Gastroesophageal sphincter (tissue), 4 donors: ENCODE data around the gene RPTOR. TPM values are rescaled to one million over a fixed set of nuclear protein-coding genes. Genes with fewer than 3 reads are reported as not detected.

Source experiments
- ATAC-seq: fragments of 150-250 bp; one replicate; pipeline ENCODE4 v1.9.1; 2016; ENCODE audit warnings: mild to moderate bottlenecking, moderate library complexity
- H3K27ac ChIP-seq, 4 donors: fragments of 200-600 bp; sonication (generic) in 3 of 4; 1 replicate in 3 of 4; 2 replicates in 1 of 4; pipeline ENCODE4 v1.5.1; 2016 to 2019
- H3K27me3 ChIP-seq: fragments of 200-600 bp; sonication (generic); one replicate; pipeline ENCODE4 v1.5.1; 2019
- H3K36me3 ChIP-seq, 2 donors: fragments of 200-600 bp; sonication (generic); one replicate each; pipeline ENCODE4 v1.5.1; 2019; ENCODE audit warnings: control low read depth in 1 of 2
- H3K4me1 ChIP-seq, 3 donors: fragments of 200-600 bp; sonication (generic); 1 replicate in 2 of 3; 2 replicates in 1 of 3; pipeline ENCODE4 v1.5.1; 2016 to 2019; ENCODE audit warnings: control low read depth in 2 of 3
- H3K4me3 ChIP-seq, 2 donors: fragments of 200-600 bp; sonication (generic); one replicate each; pipeline ENCODE4 v1.5.1; 2019; ENCODE audit warnings: mild to moderate bottlenecking in 1 of 2, moderate library complexity in 1 of 2
- H3K9me3 ChIP-seq, 3 donors: fragments of 200-600 bp; sonication (generic); one replicate each; pipeline ENCODE4 v1.5.1; 2017 to 2019; ENCODE audit warnings: control low read depth in 2 of 3
- CTCF ChIP-seq, 4 experiments: fragments of 200-600 bp in 2 of 4; fragments of 450-650 bp in 2 of 4; sonication (generic) in 1 of 4; IDR thresholded peaks; one replicate each; pipeline ENCODE4 v1.5.1; 2017 to 2019; ENCODE audit warnings: antibody characterized with exemption in 4 of 4, mild to moderate bottlenecking in 2 of 4, moderate library complexity in 2 of 4
- EP300 ChIP-seq: sonication (generic); formaldehyde crosslinking; IDR thresholded peaks from one replicate; pipeline ENCODE4 v1.6.1; 2017; ENCODE audit warnings: antibody characterized with exemption, mild to moderate bottlenecking
- POLR2A ChIP-seq, 2 donors: fragments of 450-650 bp; IDR thresholded peaks; one replicate each; pipeline ENCODE4 v1.6.1; 2017; ENCODE audit warnings: antibody characterized with exemption in 2 of 2, mild to moderate bottlenecking in 2 of 2, moderate library complexity in 1 of 2
- POLR2AphosphoS5 ChIP-seq: sonication (generic); formaldehyde crosslinking; IDR thresholded peaks from one replicate; pipeline ENCODE4 v1.6.1; 2017; ENCODE audit warnings: antibody characterized with exemption
- WGBS, 2 donors: methylation state at CpG; one replicate each; pipeline ENCODE4 v1.1.5; 2018; ENCODE audit warnings: low coverage in 1 of 2; 5-methylcytosine and 5-hydroxymethylcytosine counted together
- total RNA-seq, 4 donors: library from RNA; depleted of rRNA; stranded (reverse); fragments of >200 nt; gene quantifications; one replicate each; pipeline ENCODE4 v1.1.0, GENCODE V29; 2016

Gene RPTOR
- total RNA-seq, 4 donors from 2014 or later, result 25.7 to 56.8 (median 39.7) TPM

GRCh38 chr17:80918731-80919130 lies 374.1 kb downstream of the RPTOR start:
- Histone ChIP-seq H3K4me3 (no peak overlapping the region), H3K27me3 (no peaks in the 10 kb centered on the region), H3K9me3 (no peaks in the 10 kb centered on the region), H3K36me3 (peaks cover 0 to 72% of the 10 kb centered on the region in 2 donors), H3K27ac (peak overlapping the region in 3 of 4 donors; percentile 35 to 67 (median 64)), H3K4me1 (peaks cover 0 to 16% (median 4%) of the 10 kb centered on the region in 3 donors)
- TF ChIP-seq POLR2AphosphoS5 (no peak), CTCF (IDR thresholded peaks at IDR 0.05) (no peak), EP300 (no peak), POLR2A (IDR thresholded peaks at IDR 0.05) (no peak)
- 68 to 78% methylated on average over 5 to 12 of the region's 15 CpGs for WGBS, 2 donors
- no peak for ATAC-seq

- Histone ChIP-seq H3K27ac (peak overlapping the region in 3 of 4 donors; percentile 35 to 67 (median 64)), H3K4me1 (peaks cover 0 to 16% (median 4%) of the 10 kb centered on the region in 3 donors), H3K9me3 (no peaks in the 10 kb centered on the region), H3K36me3 (peaks cover 0 to 74% of the 10 kb centered on the region in 2 donors), H3K27me3 (no peaks in the 10 kb centered on the region), H3K4me3 (no peak overlapping the region)
- ATAC-seq, result peak; percentile 31
- 15 to 64% methylated on average over 7 to 10 of the region's 33 CpGs for WGBS, 2 donors
- TF ChIP-seq POLR2A (IDR thresholded peaks at IDR 0.05) (no peak), CTCF (IDR thresholded peaks at IDR 0.05) (no peak), EP300 (no peak), POLR2AphosphoS5 (peak; percentile 30)
Observed at GRCh38 chr17:80919331-80920311, 375.0 kb downstream of the RPTOR start.

GRCh38 chr17:80920441-80920840 lies 375.8 kb downstream of the RPTOR start:
- H3K4me3 ChIP-seq, result no peak overlapping the region
- peaks cover 0 to 77% of the 10 kb centered on the region in 2 donors for H3K36me3 ChIP-seq
- TF ChIP-seq CTCF (IDR thresholded peaks at IDR 0.05), result no peak
- no peak for TF ChIP-seq POLR2AphosphoS5
- TF ChIP-seq EP300, result no peak
- no peak for TF ChIP-seq POLR2A (IDR thresholded peaks at IDR 0.05)
- H3K4me1 ChIP-seq, result peaks cover 0 to 16% (median 4%) of the 10 kb centered on the region in 3 donors
- peak overlapping the region in 2 of 4 donors; percentile 64 to 67 for H3K27ac ChIP-seq
- 72% methylated on average over 11 of the region's 18 CpGs; no CpG with 5 or more reads in 1 of the 2 donors for WGBS, 2 donors
- no peak for ATAC-seq
- no peaks in the 10 kb centered on the region for H3K9me3 ChIP-seq
- no peaks in the 10 kb centered on the region for H3K27me3 ChIP-seq

GRCh38 chr17:80921159-80921558 lies 376.5 kb downstream of the RPTOR start:
- no peak for ATAC-seq
- Histone ChIP-seq H3K4me3 (no peak overlapping the region), H3K4me1 (peaks cover 0 to 20% (median 4%) of the 10 kb centered on the region in 3 donors), H3K9me3 (no peaks in the 10 kb centered on the region), H3K36me3 (peaks cover 0 to 79% of the 10 kb centered on the region in 2 donors), H3K27ac (peak overlapping the region in 1 of 4 donors; percentile 67), H3K27me3 (no peaks in the 10 kb centered on the region)
- TF ChIP-seq EP300 (no peak), POLR2AphosphoS5 (no peak), CTCF (IDR thresholded peaks at IDR 0.05) (no peak), POLR2A (IDR thresholded peaks at IDR 0.05) (no peak)
- 80 to 81% methylated on average over 2 to 3 of the region's 22 CpGs for WGBS, 2 donors
